ENCODE measurements around the gene DEDD. TPM values are rescaled to one million over a fixed set of nuclear protein-coding genes. Genes with fewer than 3 reads are reported as not detected.

DEDD gene
- total and polyA plus RNA-seq, 2 of the 13 experiments (the other 11 are each of a cell fraction or from before 2014, with no cell fraction given): 12.6 to 27.8 TPM

- TF ChIP-seq ARID5B (CRISPR knock-in tag; IDR thresholded peaks at IDR 0.05) (peak; percentile 31), BORCS8-MEF2B (CRISPR knock-in tag; IDR thresholded peaks at IDR 0.05) (peak; percentile 76), CBX2 (IDR thresholded peaks at IDR 0.05; ENCODE audit: low read depth, low read length) (no peak), CBX2 (CRISPR knock-in tag; IDR thresholded peaks at IDR 0.05; ENCODE audit: low read depth) (no peak), GATAD2A (CRISPR knock-in tag; IDR thresholded peaks at IDR 0.05) (peak; percentile 40; the same call in 1 of the 2 replicates), ZNF670 (CRISPR knock-in tag; IDR thresholded peaks at IDR 0.05; ENCODE audit: borderline replicate concordance) (no peak), ZNF335 (CRISPR knock-in tag; IDR thresholded peaks at IDR 0.05) (peak; percentile 66; the same call in 1 of the 2 replicates), PRMT3 (CRISPR knock-in tag; IDR thresholded peaks at IDR 0.05; ENCODE audit: borderline replicate concordance, low read depth) (no peak), ZNF274 (CRISPR knock-in tag; IDR thresholded peaks at IDR 0.05) (peak; percentile 93), RBAK (CRISPR knock-in tag; IDR thresholded peaks at IDR 0.05) (no peak), ZNF224 (CRISPR knock-in tag; IDR thresholded peaks at IDR 0.05) (no peak), HNF4A (CRISPR knock-in tag; IDR thresholded peaks at IDR 0.05) (peak; percentile 9; the same call in 1 of the 2 replicates), ZBTB25 (CRISPR knock-in tag; IDR thresholded peaks at IDR 0.05) (no peak), ZNF18 (CRISPR knock-in tag; IDR thresholded peaks at IDR 0.05; ENCODE audit: insufficient replicate concordance) (no peak), ZNF546 (CRISPR knock-in tag; conservative IDR thresholded peaks at IDR 0.05) (no peak), DR1 (CRISPR knock-in tag; IDR thresholded peaks at IDR 0.05) (peak; percentile 74; the same call in 1 of the 2 replicates), ZNF234 (CRISPR knock-in tag; conservative IDR thresholded peaks at IDR 0.05) (no peak), HBP1 (CRISPR knock-in tag; IDR thresholded peaks at IDR 0.05; ENCODE audit: low read depth) (peak; percentile 41; the same call in 1 of the 2 replicates), ZNF34 (CRISPR knock-in tag; IDR thresholded peaks at IDR 0.05; ENCODE audit: borderline replicate concordance) (no peak), ZNF557 (CRISPR knock-in tag; IDR thresholded peaks at IDR 0.05) (no peak), RCOR2 (CRISPR knock-in tag; IDR thresholded peaks at IDR 0.05) (no peak), SOX6 (IDR thresholded peaks at IDR 0.05) (no peak), SOX6 (CRISPR knock-in tag; IDR thresholded peaks at IDR 0.05) (peak; percentile 61)
Observed at GRCh38 chr1:161117759-161118581, 14.5 kb downstream of the DEDD start, which contains the start of the genes NIT1 and PFDN2 (continued).

All from HepG2 (cell line).